ENCODE results near the gene LGI4.

Gene LGI4

DNA sequence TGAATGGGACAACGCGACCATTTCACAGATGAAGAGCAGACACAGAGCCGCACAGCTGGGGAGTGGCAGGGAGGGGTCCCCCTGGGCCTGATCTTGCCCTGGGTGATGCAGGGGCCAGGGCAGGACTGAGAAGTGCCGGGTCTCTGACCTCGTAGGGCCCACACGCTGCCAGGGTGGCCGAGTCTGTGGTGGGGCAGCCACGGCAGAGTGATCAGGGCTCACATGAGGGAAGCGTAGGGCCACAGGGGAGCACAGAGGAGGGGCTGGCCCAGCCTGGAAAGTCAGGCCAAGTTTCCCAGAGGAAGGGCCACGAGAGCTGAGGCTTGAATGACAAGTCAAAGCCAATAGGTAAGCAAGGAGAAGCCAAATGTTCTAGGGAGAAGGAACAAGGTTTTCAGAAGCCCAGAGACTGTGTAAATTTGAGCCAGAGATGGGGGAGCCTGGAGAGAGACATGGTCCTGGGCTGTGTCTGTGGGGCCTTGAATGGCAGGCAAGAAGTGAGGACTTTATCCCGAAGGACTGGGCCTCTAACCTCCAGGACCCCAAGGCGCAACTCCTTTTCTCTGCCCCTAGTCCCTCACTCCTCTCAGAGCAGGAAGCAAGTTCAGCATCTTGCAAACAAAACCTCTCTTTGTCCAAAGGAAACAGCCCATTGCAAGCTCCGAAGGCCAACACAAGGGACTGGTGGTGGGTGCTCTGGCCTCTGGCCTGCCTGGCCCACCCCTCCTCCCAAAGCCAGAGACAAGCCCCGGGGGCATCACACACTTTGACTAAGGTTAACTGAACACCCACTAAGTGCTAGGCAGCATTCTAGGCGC is 51.0 kb downstream of the LGI4 start:
- no peak for DNase-seq

GRCh38 chr19:35081201-35081600 is 53.7 kb downstream of the LGI4 start:
- DNase-seq, result no peak

DNA sequence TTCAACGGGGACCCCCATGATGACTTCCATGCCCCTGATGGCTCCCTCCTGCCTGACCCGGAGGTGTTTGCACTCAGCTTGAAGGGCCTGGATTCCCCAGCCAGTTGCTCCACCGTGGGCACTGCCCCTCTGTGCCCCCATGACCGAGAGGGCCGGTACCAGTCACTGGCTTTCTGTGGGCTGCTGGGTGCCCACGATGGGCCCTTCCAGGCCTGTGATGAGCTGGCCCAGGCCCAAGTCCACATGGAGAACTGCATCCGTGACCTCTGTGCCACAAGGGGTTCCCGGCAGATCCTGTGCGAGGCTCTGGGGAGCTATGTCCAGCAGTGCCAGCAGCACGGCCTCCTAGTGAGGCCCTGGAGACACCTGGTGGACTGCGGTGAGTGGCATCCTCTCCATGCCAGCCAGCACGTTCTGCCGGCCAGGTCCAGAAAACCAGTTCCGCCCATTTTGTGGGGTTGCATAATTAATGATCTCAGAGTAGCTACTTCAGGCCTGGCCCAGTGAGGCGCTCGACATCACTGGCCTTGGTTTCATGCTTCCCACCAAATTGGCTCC is 54.2 kb downstream of the LGI4 start:
- no peak for DNase-seq

DNA sequence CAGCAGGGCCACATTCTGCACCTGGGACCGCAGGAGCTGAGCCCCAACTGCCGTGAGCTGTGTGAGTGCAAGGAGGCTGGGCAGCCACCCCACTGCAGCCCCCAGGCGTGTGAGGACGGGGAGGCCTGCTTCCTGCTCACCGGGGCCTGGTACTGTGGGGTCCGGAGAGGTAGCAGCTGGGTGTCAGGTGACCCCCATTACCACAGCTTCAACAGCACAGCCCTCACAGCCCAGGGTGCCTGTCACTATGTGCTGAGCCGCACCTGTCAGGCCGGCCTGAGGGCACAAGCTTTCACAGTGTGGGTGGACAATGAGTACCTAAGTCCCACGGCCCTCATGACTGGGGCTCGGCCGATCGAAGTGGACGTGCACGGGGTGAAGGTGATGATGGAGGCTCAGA is 55.0 kb downstream of the LGI4 start:
- no peak for DNase-seq

DNA sequence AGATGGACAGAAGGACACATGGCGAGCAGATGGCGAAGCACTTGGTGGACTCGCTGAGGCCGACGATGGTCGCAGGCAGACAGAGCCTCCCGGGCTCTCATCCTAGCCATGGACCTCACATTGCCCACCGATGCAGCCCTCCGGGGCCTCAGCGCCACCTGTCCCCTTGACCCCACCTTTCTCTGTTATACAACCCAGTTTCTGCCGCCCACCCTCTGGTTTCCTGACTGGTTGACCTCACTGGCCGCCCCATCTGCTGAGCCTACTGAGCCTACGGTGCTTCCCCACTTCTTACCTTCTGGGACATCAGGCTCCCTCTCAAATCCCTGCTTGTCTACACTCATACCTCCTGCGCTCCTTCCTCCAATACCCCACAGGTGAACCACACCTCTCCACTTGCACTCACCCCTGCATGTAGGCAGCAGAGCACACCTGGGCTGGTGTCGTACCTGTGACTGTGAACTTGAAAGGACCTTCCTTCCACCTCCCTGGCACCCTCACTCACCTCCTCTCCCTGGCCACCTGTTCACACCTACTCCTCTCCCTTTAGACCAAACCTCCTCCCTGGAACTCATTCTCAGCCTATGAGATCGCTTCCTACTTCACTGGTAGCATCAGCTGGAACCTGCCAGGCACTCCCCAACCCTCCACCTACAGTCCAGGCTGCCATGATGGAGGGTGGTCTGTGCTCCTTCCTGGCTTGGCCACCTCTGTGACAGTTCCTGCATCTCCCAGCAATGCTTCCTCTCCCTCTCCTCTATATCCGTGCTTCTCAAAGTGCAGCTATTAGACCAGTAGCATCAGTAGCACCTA is 57.2 kb downstream of the LGI4 start:
- no peak for DNase-seq

GRCh38 chr19:35076657-35077056 is 58.2 kb downstream of the LGI4 start:
- no peak for DNase-seq

- DNase-seq, result no peak
Observed at GRCh38 chr19:35076026-35076370, 58.9 kb downstream of the LGI4 start.

DNA sequence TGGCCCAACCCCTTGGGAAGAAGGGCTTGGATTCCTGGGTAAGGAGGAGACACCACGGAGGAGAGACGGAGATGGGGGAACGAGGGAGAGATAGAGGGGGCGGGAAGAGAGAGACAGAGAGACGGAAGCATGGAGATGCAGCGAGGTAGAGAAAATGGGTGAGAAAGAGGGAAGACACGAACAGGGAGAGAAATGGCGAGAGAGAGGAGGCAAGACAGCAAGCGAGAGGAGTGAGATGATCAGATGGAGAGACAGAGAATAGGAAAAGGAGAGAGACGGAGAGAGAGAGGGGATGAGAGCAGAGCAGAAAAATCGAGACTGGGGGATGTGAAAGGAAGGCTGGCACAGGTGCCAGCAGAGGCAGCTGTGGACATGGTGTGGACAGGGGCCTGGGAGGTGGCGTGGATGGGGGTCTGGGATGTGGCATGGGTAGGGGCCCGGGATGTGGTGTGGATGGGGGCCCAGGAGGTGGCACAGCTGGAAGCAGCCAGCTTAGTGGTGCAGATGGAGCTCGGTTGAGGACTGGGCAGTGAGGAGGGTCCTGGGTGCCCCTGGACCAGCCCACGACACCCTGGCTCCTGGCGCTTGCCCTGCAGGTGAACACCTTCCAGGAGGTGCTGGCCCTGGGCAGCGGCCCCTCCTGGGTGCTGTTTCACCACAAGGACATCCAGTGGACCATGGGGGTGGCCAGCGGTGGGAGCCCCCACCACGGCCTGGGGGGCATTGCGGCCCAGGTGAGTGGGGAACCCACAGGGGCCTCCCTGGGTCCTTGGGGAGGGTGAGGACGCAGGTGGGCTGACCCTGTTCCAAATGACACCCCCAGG is 59.4 kb downstream of the LGI4 start:
- no peak for DNase-seq
